ENCODE data around the gene PROSER1. TPM values are rescaled to one million over a fixed set of nuclear protein-coding genes. Genes with fewer than 3 reads are reported as not detected.

The PROSER1 gene
- total RNA-seq, 1 experiment from 2014 or later = 94.6 TPM

GRCh38 chr13:39023316-39023715, 14.6 kb downstream of the PROSER1 start:
- peaks cover 63% of the 10 kb centered on the region for H3K4me1 Mint-ChIP-seq
- H3K27ac Mint-ChIP-seq = peak overlapping the region; percentile 99
- H3K9me3 Mint-ChIP-seq = no peaks in the 10 kb centered on the region
- peak; percentile 89 for ATAC-seq
- no peak for DNase-seq (ENCODE audit: low spot score)
- TF ChIP-seq OVOL2 (CRISPR knock-in tag; IDR thresholded peaks at IDR 0.05; ENCODE audit: borderline replicate concordance) (no peak), IRF2 (CRISPR knock-in tag; IDR thresholded peaks at IDR 0.05; ENCODE audit: borderline replicate concordance, low read depth) (no peak), JUN (CRISPR knock-in tag; IDR thresholded peaks at IDR 0.05) (no peak), E2F4 (CRISPR knock-in tag; IDR thresholded peaks at IDR 0.05; ENCODE audit: borderline replicate concordance, low read depth) (no peak), CDX4 (CRISPR knock-in tag; IDR thresholded peaks at IDR 0.05; ENCODE audit: borderline replicate concordance) (no peak), E2F5 (CRISPR knock-in tag; IDR thresholded peaks at IDR 0.05) (no peak), ZBTB21 (CRISPR knock-in tag; IDR thresholded peaks at IDR 0.05; ENCODE audit: borderline replicate concordance) (no peak), TEAD4 (CRISPR knock-in tag; IDR thresholded peaks at IDR 0.05) (no peak)
- no peaks in the 10 kb centered on the region for H3K27me3 Mint-ChIP-seq (ENCODE audit: low read depth)
- H3K4me3 Mint-ChIP-seq = peak overlapping the region; percentile 32
- CTCF ChIA-PET = no interaction called here
- POLR2A ChIA-PET = interaction anchor here (1.7 kb wide), 1 partner anchor 14 kb away, joined by 10 read pairs; the partner anchor contains the start of gene PROSER1
- peaks cover 64% of the 10 kb centered on the region for H3K36me3 Mint-ChIP-seq

- DNase-seq (ENCODE audit: low spot score) (no peak), ATAC-seq (no peak)
- Mint-ChIP-seq H3K9me3 (no peaks in the 10 kb centered on the region), H3K27me3 (ENCODE audit: low read depth) (no peaks in the 10 kb centered on the region), H3K4me3 (no peak overlapping the region), H3K27ac (peak overlapping the region; percentile 17; the same call in 1 of the 2 replicates), H3K4me1 (peaks cover 48% of the 10 kb centered on the region), H3K36me3 (peaks cover 53% of the 10 kb centered on the region)
- ChIA-PET POLR2A (no interaction called here), CTCF (no interaction called here)
- TF ChIP-seq E2F5 (CRISPR knock-in tag; IDR thresholded peaks at IDR 0.05) = no peak
These were observed 16.9 kb downstream of the PROSER1 start for GRCh38 chr13:39020853-39021462.

GRCh38 chr13:39016787-39017186, 21.1 kb downstream of the PROSER1 start:
- no peak overlapping the region for H3K4me3 Mint-ChIP-seq
- ChIA-PET CTCF (interaction anchor here (0.6 to 1.3 kb wide), 3 partner anchors 44 to 599 kb away, joined by 3 to 4 read pairs (median 3); no protein-coding TSS in a partner anchor), POLR2A (no interaction called here)
- no peaks in the 10 kb centered on the region for H3K27me3 Mint-ChIP-seq (ENCODE audit: low read depth)
- H3K27ac Mint-ChIP-seq = no peak overlapping the region
- TF ChIP-seq CTCF (IDR thresholded peaks at IDR 0.05) = peak; percentile 21; the same call in 1 of the 2 replicates
- TF ChIP-seq ZNF219 (CRISPR knock-in tag; IDR thresholded peaks at IDR 0.05; ENCODE audit: borderline replicate concordance) = no peak
- ATAC-seq (peak; percentile 38), DNase-seq (ENCODE audit: low spot score) (no peak)
- H3K36me3 Mint-ChIP-seq = peaks cover 61% of the 10 kb centered on the region
- peaks cover 8% of the 10 kb centered on the region for H3K4me1 Mint-ChIP-seq
- no peaks in the 10 kb centered on the region for H3K9me3 Mint-ChIP-seq

GRCh38 chr13:39016087-39016486, 21.8 kb downstream of the PROSER1 start:
- POLR2A ChIA-PET = no interaction called here
- DNase-seq (ENCODE audit: low spot score) (no peak), ATAC-seq (no peak)
- Mint-ChIP-seq H3K4me3 (no peak overlapping the region), H3K36me3 (peaks cover 61% of the 10 kb centered on the region), H3K4me1 (peaks cover 1% of the 10 kb centered on the region), H3K27me3 (ENCODE audit: low read depth) (no peaks in the 10 kb centered on the region), H3K27ac (no peak overlapping the region), H3K9me3 (no peaks in the 10 kb centered on the region)
- CTCF ChIA-PET = no interaction called here
- no peak for TF ChIP-seq ZNF532 (CRISPR knock-in tag; IDR thresholded peaks at IDR 0.05; ENCODE audit: borderline replicate concordance)
- no peak for TF ChIP-seq ZNF281 (CRISPR knock-in tag; IDR thresholded peaks at IDR 0.05)
- TF ChIP-seq ZNF317 (CRISPR knock-in tag; IDR thresholded peaks at IDR 0.05; ENCODE audit: borderline replicate concordance, low read depth) = no peak
